Measurements from ENCODE around the gene UFSP2. TPM values are rescaled to one million over a fixed set of nuclear protein-coding genes. Genes with fewer than 3 reads are reported as not detected.

Gene UFSP2
- total RNA-seq, 1 donor from 2014 or later: 22.1 TPM

DNA sequence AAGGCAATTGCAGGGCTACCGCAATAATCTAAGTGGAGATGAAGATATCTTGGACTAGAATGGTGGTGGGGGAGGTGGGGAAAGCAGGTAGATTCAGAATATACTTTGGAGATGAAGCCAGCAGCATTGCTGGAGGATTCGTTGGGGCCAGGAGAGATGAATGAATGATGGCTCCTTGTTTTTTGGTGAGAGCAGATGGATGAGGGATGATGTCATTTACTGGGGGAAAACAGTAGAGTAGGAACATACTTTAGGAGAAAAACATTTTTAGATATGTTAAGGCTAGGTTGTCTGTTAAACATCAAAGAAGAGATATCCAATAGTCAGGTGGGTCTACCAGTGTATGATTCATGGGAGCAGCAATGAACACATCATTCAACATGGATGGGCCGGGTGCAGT lies 39.9 kb upstream of the UFSP2 start:
- no peak for DNase-seq (ENCODE audit: extremely low spot score, unreplicated experiment)
- Mint-ChIP-seq H3K27me3 (peaks cover 43% of the 10 kb centered on the region), H3K36me3 (no peaks in the 10 kb centered on the region), H3K4me1 (ENCODE audit: unreplicated experiment) (peaks cover 17% of the 10 kb centered on the region), H3K4me3 (no peak overlapping the region), H3K9me3 (no peaks in the 10 kb centered on the region), H3K27ac (no peak overlapping the region)
- TF ChIP-seq, protein P1, sequence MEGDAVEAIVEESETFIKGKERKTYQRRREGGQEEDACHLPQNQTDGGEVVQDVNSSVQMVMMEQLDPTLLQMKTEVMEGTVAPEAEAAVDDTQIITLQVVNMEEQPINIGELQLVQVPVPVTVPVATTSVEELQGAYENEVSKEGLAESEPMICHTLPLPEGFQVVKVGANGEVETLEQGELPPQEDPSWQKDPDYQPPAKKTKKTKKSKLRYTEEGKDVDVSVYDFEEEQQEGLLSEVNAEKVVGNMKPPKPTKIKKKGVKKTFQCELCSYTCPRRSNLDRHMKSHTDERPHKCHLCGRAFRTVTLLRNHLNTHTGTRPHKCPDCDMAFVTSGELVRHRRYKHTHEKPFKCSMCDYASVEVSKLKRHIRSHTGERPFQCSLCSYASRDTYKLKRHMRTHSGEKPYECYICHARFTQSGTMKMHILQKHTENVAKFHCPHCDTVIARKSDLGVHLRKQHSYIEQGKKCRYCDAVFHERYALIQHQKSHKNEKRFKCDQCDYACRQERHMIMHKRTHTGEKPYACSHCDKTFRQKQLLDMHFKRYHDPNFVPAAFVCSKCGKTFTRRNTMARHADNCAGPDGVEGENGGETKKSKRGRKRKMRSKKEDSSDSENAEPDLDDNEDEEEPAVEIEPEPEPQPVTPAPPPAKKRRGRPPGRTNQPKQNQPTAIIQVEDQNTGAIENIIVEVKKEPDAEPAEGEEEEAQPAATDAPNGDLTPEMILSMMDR (conservative IDR thresholded peaks at IDR 0.05): no peak

DNA sequence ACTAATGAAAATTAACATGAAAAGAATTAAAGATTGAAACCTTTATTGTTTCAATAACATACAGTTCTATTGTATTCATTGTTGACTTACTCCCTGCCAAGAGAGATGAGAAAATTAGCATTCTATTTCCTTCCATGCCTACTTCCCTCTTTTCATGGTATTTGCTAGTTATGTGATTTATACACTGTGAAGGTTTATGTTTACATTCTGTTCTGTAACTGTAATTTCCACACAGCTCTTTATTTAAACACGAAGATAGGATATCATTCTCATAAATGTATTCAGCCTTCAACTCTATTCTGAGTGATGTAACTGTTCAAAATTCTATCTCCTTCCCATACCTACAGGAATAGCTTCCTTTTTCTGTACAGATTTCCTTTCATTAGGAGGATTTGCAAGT lies 39.1 kb upstream of the UFSP2 start:
- Mint-ChIP-seq H3K36me3 (no peaks in the 10 kb centered on the region), H3K4me1 (ENCODE audit: unreplicated experiment) (peaks cover 11% of the 10 kb centered on the region), H3K27ac (no peak overlapping the region), H3K27me3 (peaks cover 34% of the 10 kb centered on the region), H3K9me3 (no peaks in the 10 kb centered on the region), H3K4me3 (no peak overlapping the region)
- DNase-seq (ENCODE audit: extremely low spot score, unreplicated experiment): no peak
- TF ChIP-seq, protein P1 (conservative IDR thresholded peaks at IDR 0.05): no peak

DNA sequence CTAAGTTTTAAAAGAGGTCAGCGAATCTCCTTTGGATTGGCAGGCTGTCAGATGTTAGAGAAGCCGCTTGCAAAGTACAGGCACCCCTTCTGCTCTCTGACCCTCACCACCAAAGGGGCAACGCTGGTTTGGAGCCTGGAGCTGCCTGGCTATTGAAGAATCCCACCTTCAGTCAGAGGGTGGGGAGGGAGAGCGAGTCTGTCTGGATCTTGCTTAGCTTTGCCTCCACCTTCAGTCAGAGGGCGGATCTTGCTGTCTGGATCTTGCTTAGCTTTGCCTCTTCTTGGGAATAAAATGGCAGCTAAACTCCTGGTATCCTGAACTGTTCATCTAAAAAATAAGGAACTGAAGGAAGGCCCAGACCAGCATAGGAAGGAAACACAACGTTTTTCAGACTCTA lies 38.4 kb upstream of the UFSP2 start:
- Mint-ChIP-seq H3K4me1 (ENCODE audit: unreplicated experiment) (peaks cover 11% of the 10 kb centered on the region), H3K27me3 (peaks cover 27% of the 10 kb centered on the region), H3K27ac (no peak overlapping the region), H3K9me3 (no peaks in the 10 kb centered on the region), H3K4me3 (no peak overlapping the region), H3K36me3 (no peaks in the 10 kb centered on the region)
- DNase-seq (ENCODE audit: extremely low spot score, unreplicated experiment): no peak
- TF ChIP-seq, protein P1 (conservative IDR thresholded peaks at IDR 0.05): no peak

DNA sequence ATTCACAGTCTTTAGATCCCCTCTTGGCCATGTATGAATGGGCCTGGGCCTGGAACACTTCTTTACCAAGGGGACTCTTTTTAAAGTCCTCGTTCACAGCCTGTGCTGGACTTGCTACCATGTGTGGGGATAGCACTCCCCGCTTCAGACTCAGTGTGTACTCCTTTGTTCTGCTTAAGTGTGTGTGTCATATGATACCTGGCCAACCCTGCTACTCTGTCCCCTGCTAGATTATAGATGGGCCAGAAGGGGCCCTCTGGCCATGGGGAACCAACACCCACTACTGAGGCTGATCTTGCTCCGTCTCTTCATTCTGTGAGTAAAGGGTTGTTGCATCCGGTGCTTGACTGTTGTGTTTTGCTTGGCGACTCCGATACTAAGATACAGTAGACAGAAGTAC lies 37.8 kb upstream of the UFSP2 start:
- Mint-ChIP-seq H3K27me3 (peaks cover 21% of the 10 kb centered on the region), H3K4me3 (no peak overlapping the region), H3K4me1 (ENCODE audit: unreplicated experiment) (peaks cover 11% of the 10 kb centered on the region), H3K27ac (no peak overlapping the region), H3K36me3 (no peaks in the 10 kb centered on the region), H3K9me3 (no peaks in the 10 kb centered on the region)
- TF ChIP-seq, protein P1 (conservative IDR thresholded peaks at IDR 0.05): no peak
- no peak for DNase-seq (ENCODE audit: extremely low spot score, unreplicated experiment)

DNA sequence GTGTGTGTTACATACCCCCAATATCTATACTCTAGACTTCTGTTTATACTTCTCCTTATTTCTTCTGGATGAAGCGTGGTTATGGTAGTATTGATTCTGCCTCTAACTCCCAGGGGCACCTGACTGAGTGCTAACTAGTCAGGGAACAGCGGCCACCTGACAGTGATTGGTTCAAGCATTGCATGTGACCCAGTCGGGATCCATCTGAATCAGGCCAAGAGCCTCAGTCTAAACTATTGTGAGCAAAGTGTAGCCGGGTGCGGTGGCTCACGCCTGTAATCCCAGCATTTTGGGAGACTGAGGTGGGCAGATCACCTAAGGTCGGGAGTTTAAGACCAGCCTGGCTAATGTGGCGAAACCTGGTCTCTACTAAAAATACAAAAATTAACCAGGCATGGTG lies 35.8 kb upstream of the UFSP2 start:
- TF ChIP-seq, protein P1 (conservative IDR thresholded peaks at IDR 0.05): no peak
- no peaks in the 10 kb centered on the region for H3K9me3 Mint-ChIP-seq
- H3K27me3 Mint-ChIP-seq: peaks cover 8% of the 10 kb centered on the region
- no peak for DNase-seq (ENCODE audit: extremely low spot score, unreplicated experiment)
- no peaks in the 10 kb centered on the region for H3K36me3 Mint-ChIP-seq
- no peak overlapping the region for H3K4me3 Mint-ChIP-seq
- H3K4me1 Mint-ChIP-seq (ENCODE audit: unreplicated experiment): peaks cover 11% of the 10 kb centered on the region
- no peak overlapping the region for H3K27ac Mint-ChIP-seq

DNA sequence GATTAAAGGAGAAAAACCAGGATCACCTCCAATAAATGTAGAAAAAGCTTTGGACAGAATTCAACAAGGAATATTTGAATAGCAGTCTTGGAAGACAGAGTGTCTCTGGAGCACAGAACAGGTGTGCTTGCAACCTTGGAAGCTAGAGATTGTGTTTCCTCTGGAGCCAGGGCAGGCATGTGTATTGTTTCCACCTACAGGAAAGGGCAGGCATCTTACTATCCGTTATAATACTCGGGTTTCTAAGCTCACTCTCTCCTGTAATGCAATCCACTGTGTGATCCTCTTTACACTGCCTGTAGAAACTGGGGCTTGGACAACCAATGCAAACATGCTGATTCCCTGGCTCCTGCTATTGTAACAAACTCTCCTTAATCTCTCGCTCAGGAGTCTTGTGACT lies 31.4 kb upstream of the UFSP2 start:
- no peak overlapping the region for H3K4me3 Mint-ChIP-seq
- H3K36me3 Mint-ChIP-seq: no peaks in the 10 kb centered on the region
- DNase-seq (ENCODE audit: extremely low spot score, unreplicated experiment): no peak
- H3K4me1 Mint-ChIP-seq (ENCODE audit: unreplicated experiment): no peaks in the 10 kb centered on the region
- no peaks in the 10 kb centered on the region for H3K9me3 Mint-ChIP-seq
- no peak overlapping the region for H3K27ac Mint-ChIP-seq
- TF ChIP-seq, protein P1 (conservative IDR thresholded peaks at IDR 0.05): no peak
- no peaks in the 10 kb centered on the region for H3K27me3 Mint-ChIP-seq

Data from type B pancreatic cell (in vitro differentiated cells).